Measurements from ENCODE around the gene EMP3.

EMP3 gene

GRCh38 chr19:48318286-48318987 lies 6.9 kb upstream of the EMP3 start:
- DNase-seq: no peak

DNA sequence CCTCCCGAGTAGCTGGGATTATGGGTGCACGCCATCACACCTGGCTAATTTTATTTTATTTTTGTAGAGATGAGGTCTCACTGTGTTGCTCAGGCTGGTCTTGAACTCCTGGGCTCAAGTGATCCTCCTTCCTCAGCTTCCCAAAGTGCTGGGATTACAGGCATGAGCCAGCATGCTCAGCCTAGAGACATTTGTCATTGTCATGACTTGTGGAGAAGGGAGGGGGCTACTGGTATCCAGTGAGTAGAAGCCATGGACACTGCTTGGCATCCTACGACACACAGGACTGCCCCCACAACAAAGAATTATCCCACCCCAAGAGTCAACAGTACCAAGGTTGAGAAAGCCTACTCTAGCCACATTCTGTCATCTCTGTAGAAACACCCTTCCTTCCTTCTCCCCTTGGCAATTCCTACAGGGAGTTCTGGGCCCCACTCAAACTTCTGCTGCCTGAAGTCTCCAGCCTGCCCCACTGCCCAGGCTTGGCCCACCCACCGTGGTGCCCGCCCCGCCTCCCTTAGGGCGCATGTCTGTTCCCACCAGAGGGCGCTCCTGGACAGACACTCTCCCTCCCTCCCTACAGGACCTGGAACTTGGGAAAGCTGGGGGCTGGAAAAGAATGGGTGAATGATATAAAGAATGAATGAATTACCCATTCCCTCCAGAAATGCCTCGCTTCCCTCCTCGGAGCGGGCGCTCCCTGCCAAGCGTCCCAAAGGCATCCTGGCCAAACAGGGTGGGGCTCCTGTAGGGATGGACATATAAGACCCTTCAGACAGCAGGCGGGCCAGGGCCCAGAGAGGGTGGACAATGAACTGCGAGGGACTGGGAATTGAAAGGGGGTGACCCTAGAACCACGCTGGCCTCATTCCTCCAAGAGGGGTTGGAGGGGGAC lies 5.5 kb upstream of the EMP3 start:
- peak; percentile 87 to 89 for DNase-seq

DNA sequence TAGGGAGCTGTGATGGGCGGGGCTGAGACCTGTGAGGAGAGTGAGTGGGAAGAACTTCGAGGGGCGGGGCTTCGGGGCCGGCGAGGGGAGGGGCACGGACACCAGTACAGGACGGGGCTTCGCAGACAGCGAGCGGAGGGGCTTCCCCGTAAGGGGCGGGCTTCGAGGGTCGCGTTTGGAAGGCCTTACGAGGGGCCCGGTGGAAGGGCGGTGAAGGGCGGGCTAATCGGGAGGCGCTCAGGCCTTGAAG lies 4.1 kb upstream of the EMP3 start:
- peak; percentile 98 to 99 for DNase-seq

DNA sequence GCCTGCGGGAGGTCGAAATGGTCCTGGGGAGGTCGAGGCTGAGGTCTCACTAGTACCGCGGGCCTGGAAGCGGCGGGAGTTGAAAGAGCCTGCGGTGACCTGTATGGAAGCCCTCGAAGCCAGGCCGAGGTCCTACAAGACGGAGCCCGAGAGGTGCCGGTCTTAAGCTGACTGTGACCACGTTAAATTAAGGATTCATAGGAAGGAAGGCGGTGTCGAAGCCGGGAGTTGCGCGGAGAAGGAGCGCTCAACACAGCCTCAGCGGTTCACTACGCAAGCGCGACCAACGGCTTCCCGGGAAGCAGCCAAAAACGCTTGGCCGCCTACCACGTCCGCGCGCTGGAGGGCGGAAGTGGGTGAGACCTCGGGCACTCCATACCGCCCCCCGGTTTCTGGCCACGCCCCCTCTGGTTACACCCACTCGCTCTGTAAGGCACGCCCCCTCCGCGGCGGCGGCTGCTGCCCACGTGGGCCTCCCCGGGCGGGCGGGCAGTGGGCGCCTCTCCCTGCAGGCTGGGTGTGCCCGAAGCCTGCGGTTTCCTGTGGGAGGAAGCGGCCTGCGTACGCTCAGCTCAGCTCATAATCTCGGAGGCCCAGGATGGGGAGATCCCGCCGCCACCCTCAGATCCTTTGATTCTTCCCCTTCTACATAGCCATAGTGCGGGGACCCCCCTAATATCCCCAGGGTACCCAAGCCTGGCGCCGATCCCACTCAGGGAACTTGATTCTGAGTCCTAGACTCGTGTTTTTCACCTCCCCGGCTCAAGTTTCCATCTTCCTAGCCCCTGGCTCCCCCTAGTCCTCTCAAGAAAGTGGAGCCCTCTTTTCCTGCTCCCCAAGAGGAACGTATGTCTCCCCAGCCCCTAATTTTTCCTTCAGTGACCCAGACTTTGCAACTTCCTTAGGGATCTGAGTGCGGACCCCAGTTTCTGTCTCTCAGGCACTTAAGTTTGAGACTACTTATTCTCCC lies 3.4 kb upstream of the EMP3 start:
- peak; percentile 99 for DNase-seq

DNA sequence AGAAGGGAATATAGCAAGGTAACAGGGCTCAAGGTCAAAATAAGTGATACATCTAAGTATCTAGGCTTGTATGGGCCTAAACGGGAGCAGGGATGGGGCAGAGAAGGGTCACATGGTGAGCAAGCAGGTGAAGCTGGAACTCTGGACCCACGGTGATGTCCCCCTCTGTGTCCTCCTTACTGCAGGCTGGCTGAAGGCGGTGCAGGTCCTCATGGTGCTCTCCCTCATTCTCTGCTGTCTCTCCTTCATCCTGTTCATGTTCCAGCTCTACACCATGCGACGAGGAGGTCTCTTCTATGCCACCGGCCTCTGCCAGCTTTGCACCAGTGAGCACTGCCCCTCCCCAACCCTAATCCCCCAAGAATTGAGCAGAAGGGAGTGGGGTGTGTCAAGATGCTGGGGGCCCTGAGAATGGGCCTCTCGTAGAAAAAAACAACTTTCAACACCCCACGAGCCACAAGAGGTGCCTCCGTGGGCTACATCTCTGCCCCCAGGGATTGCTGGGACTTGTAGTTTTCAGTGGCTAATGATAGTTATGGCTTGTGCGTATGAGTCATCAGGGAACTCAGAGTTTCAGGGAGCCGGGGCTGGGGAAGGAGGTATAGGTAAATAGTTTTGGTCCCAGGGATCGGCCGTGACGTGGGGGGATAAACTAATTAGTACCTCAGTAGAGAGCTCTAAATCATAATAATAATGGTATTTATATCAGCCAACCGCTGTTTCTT lies 4.0 kb downstream of the EMP3 start:
- peak; percentile 38 to 49 for DNase-seq

- peak; percentile 74 to 83 for DNase-seq
Observed at GRCh38 chr19:48330012-48330681, 4.8 kb downstream of the EMP3 start.

DNA sequence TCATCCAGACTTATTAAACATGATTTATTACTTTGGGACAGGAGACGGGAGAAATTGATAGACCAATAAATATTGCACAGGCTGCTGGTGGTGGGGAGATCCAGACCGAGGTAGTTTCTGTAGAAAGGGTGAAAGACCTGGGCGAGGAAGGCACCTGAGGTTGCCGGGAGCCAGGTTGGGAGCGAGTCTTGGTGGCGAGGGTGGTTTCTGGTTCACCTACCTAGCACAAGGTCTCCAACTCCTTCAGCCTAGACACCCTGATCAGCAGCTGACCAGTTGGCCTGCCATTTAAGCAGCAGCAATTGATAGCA lies 7.0 kb downstream of the EMP3 start:
- DNase-seq: no peak

- peak; percentile 89 to 92 for DNase-seq
Observed at GRCh38 chr19:48332662-48333466, 7.5 kb downstream of the EMP3 start.

DNA sequence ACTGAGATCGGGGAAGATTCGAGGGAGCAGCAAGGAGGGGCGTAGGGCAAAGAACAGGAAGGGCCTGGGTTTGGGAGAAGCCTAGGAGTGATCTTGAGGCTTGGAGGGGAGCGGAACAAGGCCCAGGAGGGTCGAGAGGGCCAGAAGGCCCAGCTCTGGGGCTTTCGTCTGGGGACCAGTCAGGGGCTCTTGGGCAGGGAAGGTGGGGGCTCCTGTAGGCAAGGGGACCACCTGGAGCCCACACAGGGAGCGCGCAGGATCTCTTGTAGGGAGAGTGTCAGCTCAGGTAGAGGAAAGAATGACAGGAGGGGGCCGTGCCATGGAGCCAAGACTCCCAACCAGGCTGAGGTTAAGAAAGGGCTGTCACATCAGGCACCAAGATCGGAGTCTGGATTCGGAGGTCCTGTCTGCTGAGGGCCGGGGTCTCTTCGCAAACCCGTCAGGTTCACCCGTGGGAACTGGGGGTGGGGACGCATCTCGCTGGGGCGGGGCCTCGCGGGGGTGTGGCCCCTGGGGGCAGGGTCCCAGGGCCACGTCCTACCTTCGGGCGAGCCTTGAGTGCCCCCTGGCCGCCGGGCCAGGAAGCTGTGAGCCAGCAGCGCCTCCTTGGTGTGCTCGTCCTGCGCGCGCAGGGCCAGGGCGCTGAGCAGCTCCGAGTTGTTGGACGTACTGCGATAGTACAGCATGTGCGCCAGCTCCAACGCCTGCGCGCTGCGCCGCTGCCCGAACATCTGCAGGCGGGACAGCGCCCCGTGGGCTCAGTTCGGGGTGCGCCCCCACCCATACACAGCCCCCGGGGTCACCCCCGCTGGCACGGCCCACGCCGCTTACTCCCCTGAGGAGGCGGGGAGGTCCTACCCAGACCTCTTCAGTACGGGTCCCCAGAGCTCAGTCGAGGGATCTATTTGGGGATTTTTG lies 8.4 kb downstream of the EMP3 start:
- DNase-seq: peak; percentile 93 to 94

GRCh38 chr19:48338253-48338755 lies 13.0 kb downstream of the EMP3 start:
- no peak for DNase-seq

DNA sequence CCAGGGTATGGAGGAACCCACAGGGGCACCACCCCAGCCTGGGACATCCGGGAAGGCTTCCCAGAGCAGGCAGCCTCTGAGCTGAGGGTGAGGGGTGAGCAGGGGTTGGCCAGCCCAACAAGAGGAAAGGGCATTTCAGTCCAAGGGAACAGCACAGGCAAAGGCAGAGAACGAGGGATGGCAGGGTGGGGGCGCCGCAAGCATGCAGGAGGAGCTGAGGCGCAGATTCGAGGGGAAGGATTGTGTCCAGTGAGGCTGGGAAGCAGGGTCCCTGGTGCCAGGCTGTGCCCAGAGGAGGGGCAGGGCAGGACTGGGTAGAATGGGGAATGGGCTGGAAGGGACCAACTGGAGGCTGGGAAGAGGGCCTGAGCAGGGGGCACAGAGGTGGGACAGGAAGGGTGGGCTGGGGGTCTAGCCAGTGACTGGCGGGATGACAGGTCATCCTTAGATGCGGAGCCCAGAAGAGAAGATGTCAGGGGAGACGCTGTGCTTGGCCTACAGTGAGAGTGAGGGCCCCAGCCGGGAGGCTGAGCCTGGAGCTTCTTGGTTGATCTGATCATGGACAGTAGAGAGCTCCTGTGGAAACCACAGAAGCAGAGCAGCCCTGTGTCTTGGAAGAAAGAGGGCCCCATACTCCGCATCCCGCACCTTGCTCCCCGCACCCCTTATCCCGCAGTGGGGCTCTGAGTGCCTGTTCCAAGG lies 13.6 kb downstream of the EMP3 start:
- DNase-seq: no peak

DNA sequence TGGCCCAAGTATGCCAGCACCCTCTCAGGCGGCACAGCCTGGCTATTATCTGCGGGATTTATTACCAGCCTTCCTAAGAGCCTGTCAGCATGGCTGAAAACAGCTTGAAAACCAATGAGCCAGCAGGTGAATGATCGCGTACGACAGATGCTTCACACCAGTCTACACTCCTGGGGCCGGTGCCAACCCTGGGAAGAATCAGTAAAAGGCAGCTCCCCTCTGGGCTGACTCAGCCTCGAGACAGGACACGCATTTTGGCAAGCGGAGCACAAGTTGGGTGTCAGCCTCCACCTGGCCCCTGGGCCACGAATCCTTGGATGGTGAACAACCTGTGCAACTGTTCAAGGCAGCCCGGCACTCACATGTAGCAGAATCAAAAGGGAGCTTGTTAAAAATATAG lies 15.6 kb downstream of the EMP3 start:
- DNase-seq: no peak

DNA sequence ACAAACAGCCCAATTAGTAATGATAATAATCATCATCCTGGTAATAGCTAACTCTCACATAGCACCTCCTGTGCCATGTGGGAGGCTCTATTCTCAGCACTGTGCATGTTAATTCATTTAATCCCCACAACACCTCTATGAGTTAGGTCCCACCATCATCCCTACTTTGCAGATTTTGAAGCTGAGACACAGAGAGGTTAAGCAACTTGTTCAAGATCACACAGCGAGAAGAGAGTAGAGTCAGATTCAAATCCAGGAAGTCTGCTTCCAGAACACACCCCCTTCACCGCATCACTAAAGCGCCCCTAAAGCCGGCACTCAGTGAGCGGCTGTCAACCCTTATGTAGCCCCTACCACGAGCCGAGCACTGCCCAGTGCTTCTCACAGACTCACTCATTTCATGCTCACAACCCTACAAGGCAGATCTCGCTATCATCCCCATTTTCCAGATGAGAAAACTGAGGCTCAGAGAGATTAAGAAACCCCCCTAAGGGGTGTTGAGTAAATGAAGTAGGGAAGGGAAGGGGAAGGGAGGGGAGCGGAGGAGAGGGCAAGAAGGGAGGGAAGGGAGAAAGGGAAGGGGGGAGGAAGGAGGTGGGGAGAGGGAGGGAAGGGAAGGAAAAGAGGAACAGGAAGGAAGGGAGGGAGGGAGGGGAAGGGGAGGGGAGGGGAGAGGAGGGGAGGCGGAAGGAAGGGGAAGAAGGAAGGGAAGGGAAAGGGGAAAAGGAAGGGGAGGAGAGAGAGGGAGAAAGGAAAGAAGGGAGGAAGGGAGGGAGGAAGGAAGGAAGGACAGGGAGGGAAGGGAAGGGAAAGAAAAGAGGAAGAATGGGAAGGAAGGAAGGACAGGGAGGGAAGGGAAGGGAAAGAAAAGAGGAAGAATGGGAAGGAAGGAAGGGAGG lies 16.4 kb downstream of the EMP3 start:
- no peak for DNase-seq

- no peak for DNase-seq
Observed at GRCh38 chr19:48342414-48342738, 17.0 kb downstream of the EMP3 start.

- DNase-seq: no peak
Observed at GRCh38 chr19:48342841-48343540, 17.6 kb downstream of the EMP3 start.

- DNase-seq: no peak
Observed at GRCh38 chr19:48344892-48345291, 19.5 kb downstream of the EMP3 start.

DNA sequence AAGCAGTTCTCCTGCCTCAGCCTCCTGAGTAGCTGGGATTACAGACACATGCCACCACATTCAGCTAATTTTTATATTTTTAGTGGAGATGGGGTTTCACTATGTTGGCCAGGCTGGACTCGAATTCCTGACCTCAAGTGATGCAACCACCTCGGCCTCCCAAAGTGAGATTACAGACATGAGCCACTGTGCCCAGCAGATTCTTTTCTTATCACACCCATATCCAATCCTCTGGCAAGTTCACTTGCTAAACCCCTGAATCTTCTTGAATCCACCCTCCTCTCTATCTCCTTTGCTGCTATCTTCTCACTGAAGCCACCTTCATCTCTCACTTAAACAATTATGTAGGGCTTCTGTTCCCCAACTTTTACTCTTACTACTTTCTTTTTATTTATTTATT lies 20.8 kb downstream of the EMP3 start:
- DNase-seq: no peak

DNA sequence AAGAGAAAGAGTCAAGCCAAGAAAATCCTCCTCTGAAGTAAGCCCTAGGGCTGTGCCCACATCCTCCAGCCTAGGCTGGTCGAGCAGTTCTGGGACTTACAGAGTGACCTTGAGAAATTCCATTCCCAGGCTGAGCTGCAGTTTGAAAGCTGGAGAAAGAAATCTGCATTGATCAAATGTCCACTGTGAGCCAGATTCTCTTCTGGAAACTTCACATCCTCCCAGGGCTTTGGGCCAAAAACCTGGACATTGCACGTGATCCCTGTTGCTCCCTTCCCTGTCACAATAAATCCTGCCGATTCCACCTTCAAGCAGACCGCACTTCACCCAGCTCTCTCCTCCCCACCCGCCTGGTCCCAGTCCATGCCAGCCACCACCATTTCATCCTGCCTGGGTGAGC lies 22.7 kb downstream of the EMP3 start:
- DNase-seq: no peak

Measured in activated CD4-positive, alpha-beta T cell treated with anti-CD3 and anti-CD28 coated beads, Interleukin-2, amount 50 U/mL, for 48 hours (primary cell).